ENCODE results near the gene ALOXE3.
"Not testable (repeated sequence)": the region's sequence is repeated elsewhere in the genome, so short reads cannot be mapped to it uniquely, and the experiment has no call there.

Gene ALOXE3

DNA sequence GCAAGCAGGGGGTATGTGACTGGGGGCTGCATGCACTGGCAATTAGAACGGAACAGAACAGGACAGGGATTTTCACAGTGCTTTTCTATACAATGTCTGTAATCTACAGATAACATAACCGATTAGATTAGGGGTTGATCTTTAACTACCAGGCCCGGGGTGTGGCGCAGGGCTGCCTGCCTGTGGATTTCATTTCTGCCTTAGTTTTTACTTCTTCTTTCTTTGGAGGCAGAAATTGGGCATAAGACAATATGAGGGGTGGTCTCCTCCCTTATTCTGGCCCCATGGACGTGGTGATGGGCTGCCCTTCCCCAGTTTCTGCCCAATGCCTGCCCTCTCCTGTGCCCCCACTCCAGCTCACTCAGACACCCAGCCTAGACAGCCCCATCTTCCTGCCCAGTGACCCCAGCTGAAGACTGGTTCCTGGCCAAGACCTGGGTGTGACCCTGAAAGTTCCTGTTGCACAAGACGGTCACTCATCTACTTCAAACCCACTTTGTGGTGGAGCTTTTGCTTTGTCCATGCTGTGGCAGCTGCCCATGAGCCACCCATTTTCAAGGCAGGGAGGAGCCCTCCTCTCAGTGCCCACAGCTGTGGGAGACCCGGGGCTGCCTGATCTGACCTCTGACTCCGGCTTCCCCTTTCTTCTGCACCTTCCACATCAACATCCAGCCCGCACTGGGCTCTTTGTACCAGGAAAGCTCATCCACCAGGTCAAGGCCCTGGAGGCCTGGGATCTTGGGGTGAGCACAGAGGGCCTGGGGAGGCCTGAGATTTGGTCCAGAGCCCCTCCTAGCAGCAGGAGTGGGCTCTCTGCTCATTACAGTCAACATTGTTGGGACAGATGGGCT lies 49.4 kb downstream of the ALOXE3 start:
- Histone ChIP-seq H3K27me3 (ENCODE audit: low read depth) (no peaks in the 10 kb centered on the region; the same call in 1 of the 2 replicates), H3K9me3 (no peaks in the 10 kb centered on the region), H3K36me3 (replicated peaks) (no peaks in the 10 kb centered on the region), H3K4me1 (peaks cover 6% of the 10 kb centered on the region), H3K4me3 (no peak overlapping the region)
- no peak for DNase-seq (ENCODE audit: low spot score in 2 of 2)
- in situ Hi-C loops (cut with MboI; ENCODE audit: low sequenced_read_pairs), result loop anchor here (25.0 kb wide), 1 partner anchor 668 kb away; the partner anchor contains the start of gene CCDC42

DNA sequence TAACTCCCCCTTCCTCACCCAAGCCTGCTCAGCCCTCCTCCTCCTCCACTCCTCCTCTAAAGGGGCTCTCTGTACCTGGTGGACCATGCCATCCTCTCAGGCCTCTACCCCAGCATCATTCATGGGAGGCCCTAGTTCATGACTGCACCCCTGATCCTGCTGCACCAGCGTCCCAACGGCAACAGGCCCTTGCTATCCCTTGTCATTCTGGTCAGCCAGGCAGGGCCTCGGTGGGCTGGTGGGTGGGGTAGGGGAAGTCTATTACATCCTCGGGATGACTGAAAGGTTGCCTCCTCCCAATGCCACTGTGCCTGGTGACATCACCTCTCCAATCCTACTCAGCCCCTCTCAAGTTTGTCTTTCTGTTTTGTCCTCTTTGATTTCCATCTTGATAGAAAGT lies 50.5 kb downstream of the ALOXE3 start:
- H3K4me3 ChIP-seq, result no peak overlapping the region
- no peaks in the 10 kb centered on the region for H3K4me1 ChIP-seq
- peaks cover 8% of the 10 kb centered on the region; the same call in 1 of the 2 replicates for H3K27me3 ChIP-seq (ENCODE audit: low read depth)
- in situ Hi-C loops (cut with MboI; ENCODE audit: low sequenced_read_pairs), result loop anchor here (25.0 kb wide), 1 partner anchor 669 kb away; the partner anchor contains the start of gene CCDC42
- H3K36me3 ChIP-seq (replicated peaks), result no peaks in the 10 kb centered on the region
- H3K9me3 ChIP-seq, result no peaks in the 10 kb centered on the region
- no peak for DNase-seq (ENCODE audit: low spot score in 2 of 2)

DNA sequence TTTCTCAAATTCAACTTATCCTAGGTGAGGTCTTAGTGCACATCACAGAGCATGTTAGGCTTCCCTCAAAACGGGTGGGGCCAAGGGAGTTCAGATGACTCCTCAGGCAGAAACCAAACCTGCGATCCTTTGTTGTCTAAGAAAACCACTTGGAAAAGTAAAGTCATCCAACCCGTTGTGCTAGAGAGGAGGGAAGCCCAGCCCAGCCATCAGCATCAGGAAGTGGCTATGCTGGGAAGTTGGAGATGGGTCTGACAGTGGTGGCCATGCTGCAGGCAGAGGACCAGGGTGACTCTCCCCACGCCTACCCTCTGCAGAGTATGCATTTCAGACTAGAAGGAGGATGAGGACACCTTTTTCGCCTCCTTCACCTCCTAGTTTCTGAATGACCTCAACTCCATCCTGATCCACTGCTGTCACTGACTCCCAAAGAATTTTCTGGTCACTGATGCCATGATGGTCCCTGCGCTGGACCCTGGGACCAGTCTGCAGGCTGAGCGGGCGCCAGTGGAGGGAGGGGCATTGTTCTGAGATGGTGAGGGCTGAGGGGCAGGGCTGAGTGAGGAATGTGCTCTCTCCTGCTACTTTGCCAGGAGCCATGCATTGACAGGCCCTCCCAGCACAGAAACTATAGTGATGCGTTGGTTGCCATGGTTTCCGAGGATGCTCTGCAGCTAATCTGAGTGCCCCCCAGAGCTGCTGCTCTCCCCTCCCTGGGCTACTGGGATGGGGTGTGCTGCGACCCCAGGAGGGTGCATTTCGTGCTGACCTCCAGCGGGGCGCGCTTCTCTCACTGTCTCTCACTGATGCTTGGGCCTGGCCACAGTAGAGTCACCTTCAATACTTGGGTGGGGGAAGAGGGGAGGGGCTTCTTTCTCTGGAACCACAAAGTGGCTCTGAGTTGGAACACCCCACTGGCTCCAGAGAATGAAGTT lies 51.2 kb downstream of the ALOXE3 start:
- Histone ChIP-seq H3K9me3 (no peaks in the 10 kb centered on the region), H3K36me3 (replicated peaks) (no peaks in the 10 kb centered on the region), H3K4me1 (no peaks in the 10 kb centered on the region), H3K4me3 (no peak overlapping the region), H3K27me3 (ENCODE audit: low read depth) (peaks cover 14% of the 10 kb centered on the region; the same call in 1 of the 2 replicates)
- in situ Hi-C loops (cut with MboI; ENCODE audit: low sequenced_read_pairs), result loop anchor here (25.0 kb wide), 1 partner anchor 670 kb away; the partner anchor contains the start of gene CCDC42
- DNase-seq (ENCODE audit: low spot score in 2 of 2), result no peak

DNA sequence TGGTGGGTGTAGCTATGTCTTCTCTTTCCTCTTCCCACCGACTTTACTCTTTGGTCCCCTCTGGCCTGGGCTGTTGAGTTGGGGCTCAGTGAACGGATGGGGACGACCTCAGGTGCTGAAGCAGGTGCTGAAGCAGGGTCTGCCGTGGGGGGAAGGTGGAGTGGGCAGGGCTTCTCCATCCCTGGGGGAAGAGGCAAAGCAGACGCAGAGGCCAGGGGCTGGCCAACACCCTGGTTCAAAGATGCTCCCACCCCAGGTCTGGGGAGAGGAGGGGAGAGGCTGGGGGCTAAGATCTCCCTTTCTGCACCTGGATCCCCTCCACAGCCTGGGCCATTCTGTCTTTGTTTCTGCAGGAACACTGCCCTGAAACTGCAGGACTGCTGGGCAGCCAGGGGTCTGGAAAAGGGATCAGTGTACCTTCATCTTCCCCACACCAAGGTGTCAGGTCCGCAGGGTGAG lies 53.7 kb downstream of the ALOXE3 start:
- H3K36me3 ChIP-seq (replicated peaks), result no peaks in the 10 kb centered on the region
- in situ Hi-C loops (cut with MboI; ENCODE audit: low sequenced_read_pairs), result loop anchor here (5.0 to 25.0 kb wide), 2 partner anchors 53 to 673 kb away; partner anchors contain the start of genes ALOXE3 and CCDC42
- H3K4me1 ChIP-seq, result no peaks in the 10 kb centered on the region; the same call in 1 of the 2 replicates
- DNase-seq (ENCODE audit: low spot score in 2 of 2), result no peak
- H3K27me3 ChIP-seq (ENCODE audit: low read depth), result peaks cover 17% of the 10 kb centered on the region; the same call in 1 of the 2 replicates
- no peaks in the 10 kb centered on the region for H3K9me3 ChIP-seq
- no peak overlapping the region for H3K4me3 ChIP-seq

DNA sequence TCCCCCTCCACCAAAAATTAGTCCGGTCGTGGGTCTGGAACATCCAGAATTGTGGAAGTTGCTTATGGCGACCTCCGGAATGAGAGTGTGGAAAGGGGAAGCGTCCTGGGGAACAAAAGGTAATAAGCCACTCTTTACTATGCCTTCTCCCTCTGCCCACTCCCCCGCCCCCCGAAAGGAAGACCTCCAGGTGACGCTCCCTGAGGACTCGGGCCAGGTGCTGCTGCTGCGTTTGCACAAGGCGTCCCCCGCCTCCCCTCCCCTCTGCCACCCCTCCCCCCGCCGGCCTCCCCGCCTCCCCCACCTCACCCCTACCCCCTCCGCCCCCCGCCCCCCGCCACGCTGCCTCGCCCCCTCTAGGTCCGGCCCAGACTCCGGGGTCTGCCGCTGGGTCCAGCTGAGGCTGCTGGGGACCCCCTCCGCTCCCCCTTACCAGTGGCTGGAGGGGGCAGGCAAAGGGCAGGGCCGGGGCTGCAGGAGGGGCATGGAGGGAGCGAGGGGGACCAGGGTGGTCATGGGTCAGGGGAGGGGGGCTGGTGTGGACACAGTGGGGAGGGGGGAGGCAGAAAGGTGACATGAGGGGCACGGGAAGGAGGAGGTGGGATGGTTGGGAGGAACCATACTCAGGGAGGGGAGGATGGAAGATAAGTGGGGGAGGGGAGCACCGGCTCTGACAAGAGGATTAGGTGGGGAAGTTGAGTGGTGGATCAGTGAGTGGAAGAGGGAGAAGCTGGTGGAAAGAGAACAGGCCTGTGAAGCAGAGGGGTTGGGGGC lies 54.4 kb downstream of the ALOXE3 start:
- H3K9me3 ChIP-seq, result no peaks in the 10 kb centered on the region
- H3K4me1 ChIP-seq, result no peaks in the 10 kb centered on the region; the same call in 1 of the 2 replicates
- DNase-seq (ENCODE audit: low spot score in 2 of 2), result no peak
- peaks cover 20% of the 10 kb centered on the region; the same call in 1 of the 2 replicates for H3K27me3 ChIP-seq (ENCODE audit: low read depth)
- in situ Hi-C loops (cut with MboI; ENCODE audit: low sequenced_read_pairs), result loop anchor here (5.0 to 25.0 kb wide), 2 partner anchors 53 to 673 kb away; partner anchors contain the start of genes ALOXE3 and CCDC42
- H3K36me3 ChIP-seq (replicated peaks), result no peaks in the 10 kb centered on the region
- no peak overlapping the region for H3K4me3 ChIP-seq

DNA sequence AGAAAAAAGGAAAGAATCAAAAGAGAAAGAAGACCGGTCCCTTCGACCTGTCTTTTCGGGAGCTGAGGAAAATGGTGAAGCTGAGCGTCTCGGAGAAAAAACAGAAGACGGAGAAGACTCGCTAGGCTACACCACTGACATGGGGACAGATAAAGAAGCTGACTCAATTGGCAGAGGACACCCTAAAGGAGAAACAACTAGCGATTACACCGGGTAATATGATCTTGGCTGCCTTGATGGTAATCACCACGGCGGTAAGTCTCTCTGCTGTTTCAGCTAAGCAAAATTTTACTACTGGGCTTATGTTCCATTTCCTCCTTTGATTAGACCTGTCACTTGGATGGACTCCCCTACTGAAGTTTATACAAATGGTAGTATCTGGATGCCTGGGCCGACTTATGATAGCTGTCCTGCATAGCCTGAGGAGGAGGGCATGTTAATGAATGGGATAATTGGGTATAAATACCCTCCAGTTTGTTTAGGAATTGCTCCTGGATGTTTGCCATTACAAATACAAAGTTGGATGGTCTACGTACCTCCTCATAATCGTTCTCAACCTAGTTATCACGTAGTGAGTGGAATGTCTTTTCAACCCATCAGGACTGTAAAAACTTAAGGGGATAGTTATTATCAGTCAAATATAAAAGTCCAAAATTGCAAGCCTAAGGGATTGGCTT lies 55.4 kb downstream of the ALOXE3 start:
- Histone ChIP-seq H3K4me3 (no peak overlapping the region), H3K9me3 (no peaks in the 10 kb centered on the region), H3K36me3 (replicated peaks) (no peaks in the 10 kb centered on the region), H3K27me3 (ENCODE audit: low read depth) (peaks cover 20% of the 10 kb centered on the region; the same call in 1 of the 2 replicates), H3K4me1 (peaks cover 1% of the 10 kb centered on the region)
- no peak for DNase-seq (ENCODE audit: low spot score in 2 of 2)
- in situ Hi-C loops (cut with MboI; ENCODE audit: low sequenced_read_pairs), result loop anchor here (5.0 to 25.0 kb wide), 2 partner anchors 54 to 674 kb away; partner anchors contain the start of genes ALOXE3 and CCDC42

DNA sequence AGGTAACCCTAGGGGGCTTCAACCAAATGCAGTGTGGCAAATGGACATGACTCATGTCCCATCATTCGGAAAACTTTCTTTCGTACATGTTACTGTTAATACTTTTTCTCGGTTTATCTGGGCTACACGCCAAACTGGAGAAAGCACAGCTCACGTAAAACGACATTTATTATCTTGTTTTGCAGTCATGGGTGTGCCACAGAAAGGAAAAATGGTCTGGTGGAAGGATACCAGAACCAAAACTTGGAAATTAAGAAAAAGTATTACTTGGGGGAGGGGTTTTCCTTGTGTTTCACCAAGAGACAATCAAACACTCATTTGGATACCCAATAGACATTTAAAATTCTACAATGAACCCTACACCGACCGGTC lies 55.9 kb downstream of the ALOXE3 start:
- Histone ChIP-seq H3K36me3 (replicated peaks) (no peaks in the 10 kb centered on the region), H3K4me1 (peaks cover 4% of the 10 kb centered on the region), H3K4me3 (no peak overlapping the region), H3K9me3 (no peaks in the 10 kb centered on the region), H3K27me3 (ENCODE audit: low read depth) (peaks cover 20% of the 10 kb centered on the region; the same call in 1 of the 2 replicates)
- in situ Hi-C loops (cut with MboI; ENCODE audit: low sequenced_read_pairs), result loop anchor here (5.0 to 25.0 kb wide), 2 partner anchors 55 to 675 kb away; partner anchors contain the start of genes ALOXE3 and CCDC42
- no peak for DNase-seq (ENCODE audit: low spot score in 2 of 2)

DNA sequence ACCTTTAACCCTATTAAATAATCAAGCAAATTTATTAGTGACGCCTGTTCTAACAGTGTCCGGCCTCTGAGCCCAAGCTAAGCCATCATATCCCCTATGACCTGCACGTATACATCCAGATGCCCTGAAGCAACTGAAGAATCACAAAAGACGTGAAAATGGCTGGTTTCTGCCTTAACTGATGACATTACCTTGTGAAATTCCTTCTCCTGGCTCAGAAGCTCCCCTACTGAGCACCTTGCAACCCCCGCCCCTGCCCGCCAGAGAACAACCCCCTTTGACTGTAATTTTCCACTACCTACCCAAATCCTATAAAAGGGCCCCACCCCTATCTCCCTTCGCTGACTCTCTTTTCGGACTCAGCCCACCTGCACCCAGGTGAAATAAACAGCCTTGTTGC lies 56.5 kb downstream of the ALOXE3 start:
- H3K4me1 ChIP-seq; H3K36me3 ChIP-seq (replicated peaks); H3K9me3 ChIP-seq; H3K4me3 ChIP-seq; DNase-seq (ENCODE audit: low spot score in 2 of 2): not testable (repeated sequence)
- peaks cover 20% of the 10 kb centered on the region; the same call in 1 of the 2 replicates for H3K27me3 ChIP-seq (ENCODE audit: low read depth)
- in situ Hi-C loops (cut with MboI; ENCODE audit: low sequenced_read_pairs), result loop anchor here (5.0 to 25.0 kb wide), 2 partner anchors 55 to 675 kb away; partner anchors contain the start of genes ALOXE3 and CCDC42

DNA sequence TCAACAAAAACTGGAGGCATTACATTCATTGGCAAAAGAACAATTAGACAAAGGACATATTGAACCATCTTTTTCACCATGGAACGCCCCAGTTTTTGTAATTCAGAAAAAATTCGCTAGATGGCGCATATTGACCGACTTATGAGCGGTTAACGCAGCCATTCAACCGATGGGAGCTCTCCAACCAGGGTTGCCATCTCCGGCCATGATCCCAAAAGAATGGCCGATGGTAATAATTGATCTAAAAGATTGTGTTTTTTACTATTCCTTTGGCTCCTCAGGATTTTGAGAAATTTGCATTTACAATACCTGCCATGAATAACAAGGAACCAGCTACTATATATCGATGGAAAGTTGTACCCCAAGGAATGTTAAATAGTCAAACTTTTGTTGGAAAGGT lies 58.0 kb downstream of the ALOXE3 start:
- Histone ChIP-seq H3K9me3 (no peaks in the 10 kb centered on the region), H3K36me3 (replicated peaks) (no peaks in the 10 kb centered on the region), H3K4me3 (no peak overlapping the region), H3K27me3 (ENCODE audit: low read depth) (peaks cover 20% of the 10 kb centered on the region; the same call in 1 of the 2 replicates), H3K4me1 (peaks cover 10% of the 10 kb centered on the region)
- in situ Hi-C loops (cut with MboI; ENCODE audit: low sequenced_read_pairs), result loop anchor here (5.0 to 25.0 kb wide), 2 partner anchors 57 to 677 kb away; partner anchors contain the start of genes ALOXE3 and CCDC42
- DNase-seq (ENCODE audit: low spot score in 2 of 2), result peak; percentile 63 to 82

DNA sequence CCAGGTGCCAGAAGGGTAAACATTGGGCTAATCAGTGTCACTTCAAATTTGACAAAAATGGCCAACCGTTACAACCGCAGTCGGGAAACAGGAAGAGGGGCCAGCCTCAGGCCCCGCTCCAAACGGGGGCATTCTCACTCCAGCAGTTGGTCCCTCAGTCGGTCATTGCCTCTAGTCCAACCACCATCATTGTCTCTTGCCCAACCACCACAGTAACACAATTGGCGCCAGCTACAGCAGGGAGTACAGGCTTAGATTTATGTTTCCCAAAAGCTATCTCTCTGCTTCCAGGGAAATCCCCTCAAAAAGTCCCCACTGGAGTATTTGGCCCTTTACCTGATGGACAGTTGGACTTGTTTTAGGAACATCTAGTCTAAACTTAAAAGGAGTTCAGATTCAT lies 59.2 kb downstream of the ALOXE3 start:
- no peaks in the 10 kb centered on the region for H3K9me3 ChIP-seq
- in situ Hi-C loops (cut with MboI; ENCODE audit: low sequenced_read_pairs), result loop anchor here (5.0 to 25.0 kb wide), 2 partner anchors 142 to 678 kb away; partner anchors contain the start of genes CCDC42 and RNF227
- H3K36me3 ChIP-seq (replicated peaks), result no peaks in the 10 kb centered on the region
- H3K27me3 ChIP-seq (ENCODE audit: low read depth), result peaks cover 20% of the 10 kb centered on the region; the same call in 1 of the 2 replicates
- H3K4me3 ChIP-seq, result no peak overlapping the region
- H3K4me1 ChIP-seq, result peaks cover 10% of the 10 kb centered on the region
- no peak for DNase-seq (ENCODE audit: low spot score in 2 of 2)

DNA sequence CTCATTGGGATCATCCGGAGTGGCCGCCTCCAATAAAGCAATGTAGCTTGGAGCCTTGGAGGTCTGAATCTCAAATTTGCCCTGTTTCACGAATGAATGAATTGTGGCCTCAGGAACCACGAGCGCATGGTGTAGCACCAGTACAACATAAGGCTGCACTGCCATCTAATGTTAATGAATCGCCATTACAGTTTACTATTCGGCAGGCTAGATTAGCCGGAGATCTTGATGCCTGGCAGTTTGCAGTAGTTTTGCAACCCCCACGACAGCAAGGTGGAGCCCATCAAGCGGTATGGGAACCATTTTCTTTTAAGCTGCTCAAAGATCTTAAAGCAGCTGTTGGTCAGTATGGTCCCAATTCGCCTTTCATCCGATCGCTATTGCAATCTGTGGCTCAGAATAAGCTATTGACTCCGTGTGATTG lies 60.6 kb downstream of the ALOXE3 start:
- H3K4me1 ChIP-seq, result peaks cover 10% of the 10 kb centered on the region
- no peaks in the 10 kb centered on the region for H3K9me3 ChIP-seq
- DNase-seq (ENCODE audit: low spot score in 2 of 2), result peak; percentile 77 to 85
- H3K27me3 ChIP-seq (ENCODE audit: low read depth), result peaks cover 10% of the 10 kb centered on the region; the same call in 1 of the 2 replicates
- no peak overlapping the region for H3K4me3 ChIP-seq
- in situ Hi-C loops (cut with MboI; ENCODE audit: low sequenced_read_pairs), result loop anchor here (5.0 to 25.0 kb wide), 2 partner anchors 140 to 680 kb away; partner anchors contain the start of genes CCDC42 and RNF227
- H3K36me3 ChIP-seq (replicated peaks), result no peaks in the 10 kb centered on the region

All from HAP-1 (cell line).